WTC11 (cell line): ENCODE measurements around the gene MYO7B. TPM values are rescaled to one million over a fixed set of nuclear protein-coding genes. Genes with fewer than 3 reads are reported as not detected.

Experiments used
- ATAC-seq: fragments of 200-7000 bp; cut with Tn5 transposase; 2 replicates; pipeline ENCODE4 v1.10.0; 2021; ENCODE audit warnings: mild to moderate bottlenecking, moderate library complexity
- CTCF ChIA-PET: fragments of 300-600 bp; sonication (Branson Sonifier 250); formaldehyde crosslinking; loops from one replicate; lab custom pipeline; 2021; ENCODE audit warnings: antibody characterized with exemption; lab: Charles Lee
- POLR2A ChIA-PET: fragments of 350-600 bp; sonication (Branson Sonifier 250); formaldehyde crosslinking; loops from one replicate; lab custom pipeline; 2021; ENCODE audit warnings: antibody characterized with exemption; lab: Charles Lee
- DNase-seq: peaks from one replicate; pipeline ENCODE4 v3.0.0; 2021; ENCODE audit warnings: low spot score
- H3K27ac Mint-ChIP-seq: 2 replicates; pipeline ENCODE4 v1.8.0; 2021; ENCODE audit warnings: mixed read lengths
- H3K27me3 Mint-ChIP-seq: 2 replicates; pipeline ENCODE4 v1.8.0; 2021; ENCODE audit warnings: low read depth, mild to moderate bottlenecking, moderate library complexity, mixed read lengths
- H3K36me3 Mint-ChIP-seq: 2 replicates; pipeline ENCODE4 v1.8.0; 2021; ENCODE audit warnings: mixed read lengths
- H3K4me1 Mint-ChIP-seq: 2 replicates; pipeline ENCODE4 v1.8.0; 2022; ENCODE audit warnings: mixed read lengths
- H3K4me3 Mint-ChIP-seq: 2 replicates; pipeline ENCODE4 v1.8.0; 2021; ENCODE audit warnings: mild to moderate bottlenecking, moderate library complexity, mixed read lengths
- H3K9me3 Mint-ChIP-seq: 2 replicates; pipeline ENCODE4 v1.8.0; 2021; ENCODE audit warnings: mixed read lengths
- ARID4B ChIP-seq: sonication (generic); formaldehyde crosslinking; IDR thresholded peaks from 2 replicates; pipeline ENCODE4 v1.8.0; 2023; ENCODE audit warnings: missing genetic modification reagents, mild to moderate bottlenecking, borderline replicate concordance
- HMGXB4 ChIP-seq: sonication (generic); formaldehyde crosslinking; IDR thresholded peaks from 2 replicates; pipeline ENCODE4 v1.8.1; 2023; ENCODE audit warnings: mild to moderate bottlenecking, moderate library complexity, missing genetic modification reagents
- IRF1 ChIP-seq: sonication (generic); formaldehyde crosslinking; IDR thresholded peaks from 2 replicates; pipeline ENCODE4 v1.8.0; 2023; ENCODE audit warnings: missing genetic modification reagents
- IRF2 ChIP-seq: sonication (generic); formaldehyde crosslinking; IDR thresholded peaks from 2 replicates; pipeline ENCODE4 v1.8.0; 2022; ENCODE audit warnings: low read depth, missing genetic modification reagents, borderline replicate concordance
- MYBL2 ChIP-seq: sonication (generic); formaldehyde crosslinking; IDR thresholded peaks from 2 replicates; pipeline ENCODE4 v1.8.1; 2023; ENCODE audit warnings: mild to moderate bottlenecking, moderate library complexity, missing genetic modification reagents
- NFATC4 ChIP-seq: fragments of 250-450 bp; sonication (Bioruptor Pico); IDR thresholded peaks from 2 replicates; pipeline ENCODE4 v1.9.0; 2021; ENCODE audit warnings: mild to moderate bottlenecking
- TCF7 ChIP-seq: sonication (generic); formaldehyde crosslinking; IDR thresholded peaks from 2 replicates; pipeline ENCODE4 v1.8.0; 2022; ENCODE audit warnings: mild to moderate bottlenecking, low read depth, missing genetic modification reagents, moderate library complexity
- USF1 ChIP-seq: sonication (generic); formaldehyde crosslinking; IDR thresholded peaks from 2 replicates; pipeline ENCODE4 v1.8.0; 2022; ENCODE audit warnings: mild to moderate bottlenecking, missing genetic modification reagents
- ZBTB43 ChIP-seq: sonication (generic); formaldehyde crosslinking; IDR thresholded peaks from 2 replicates; pipeline ENCODE4 v1.8.1; 2023; ENCODE audit warnings: mild to moderate bottlenecking, missing genetic modification reagents
- ZNF219 ChIP-seq: sonication (generic); formaldehyde crosslinking; IDR thresholded peaks from 2 replicates; pipeline ENCODE4 v1.8.0; 2023; ENCODE audit warnings: missing genetic modification reagents, mild to moderate bottlenecking, borderline replicate concordance
- ZNF281 ChIP-seq: sonication (generic); formaldehyde crosslinking; IDR thresholded peaks from 2 replicates; pipeline ENCODE4 v1.8.0; 2023; ENCODE audit warnings: mild to moderate bottlenecking, missing genetic modification reagents
- ZNF423 ChIP-seq: fragments of 250-450 bp; sonication (Bioruptor Pico); IDR thresholded peaks from 2 replicates; pipeline ENCODE4 v2.1.2; 2022; ENCODE audit warnings: mild to moderate bottlenecking, moderate library complexity
- total RNA-seq: library from RNA; stranded (reverse); gene quantifications from 3 replicates; pipeline ENCODE4 v1.2.3, GENCODE V29; 2021
- TF ChIP-seq, protein P1 (sequence below): sonication (generic); formaldehyde crosslinking; IDR thresholded peaks from 2 replicates; pipeline ENCODE4 v1.8.1; 2023; ENCODE audit warnings: mild to moderate bottlenecking, missing genetic modification reagents, borderline replicate concordance
- TF ChIP-seq, protein P2 (sequence below): sonication (generic); formaldehyde crosslinking; IDR thresholded peaks from 2 replicates; pipeline ENCODE4 v1.8.1; 2023; ENCODE audit warnings: mild to moderate bottlenecking, missing genetic modification reagents, moderate library complexity
- TF ChIP-seq, protein P3 (sequence below): sonication (generic); formaldehyde crosslinking; IDR thresholded peaks from 2 replicates; pipeline ENCODE4 v1.8.1; 2022; ENCODE audit warnings: mild to moderate bottlenecking, moderate library complexity, missing genetic modification reagents
- TF ChIP-seq, protein P4 (sequence below): sonication (generic); formaldehyde crosslinking; IDR thresholded peaks from 2 replicates; pipeline ENCODE4 v1.8.1; 2022; ENCODE audit warnings: missing genetic modification reagents, borderline replicate concordance

MYO7B gene
- total RNA-seq, 1 experiment from 2014 or later, result not detected

- no peak for TF ChIP-seq IRF1 (CRISPR knock-in tag)
- TF ChIP-seq, protein P1, sequence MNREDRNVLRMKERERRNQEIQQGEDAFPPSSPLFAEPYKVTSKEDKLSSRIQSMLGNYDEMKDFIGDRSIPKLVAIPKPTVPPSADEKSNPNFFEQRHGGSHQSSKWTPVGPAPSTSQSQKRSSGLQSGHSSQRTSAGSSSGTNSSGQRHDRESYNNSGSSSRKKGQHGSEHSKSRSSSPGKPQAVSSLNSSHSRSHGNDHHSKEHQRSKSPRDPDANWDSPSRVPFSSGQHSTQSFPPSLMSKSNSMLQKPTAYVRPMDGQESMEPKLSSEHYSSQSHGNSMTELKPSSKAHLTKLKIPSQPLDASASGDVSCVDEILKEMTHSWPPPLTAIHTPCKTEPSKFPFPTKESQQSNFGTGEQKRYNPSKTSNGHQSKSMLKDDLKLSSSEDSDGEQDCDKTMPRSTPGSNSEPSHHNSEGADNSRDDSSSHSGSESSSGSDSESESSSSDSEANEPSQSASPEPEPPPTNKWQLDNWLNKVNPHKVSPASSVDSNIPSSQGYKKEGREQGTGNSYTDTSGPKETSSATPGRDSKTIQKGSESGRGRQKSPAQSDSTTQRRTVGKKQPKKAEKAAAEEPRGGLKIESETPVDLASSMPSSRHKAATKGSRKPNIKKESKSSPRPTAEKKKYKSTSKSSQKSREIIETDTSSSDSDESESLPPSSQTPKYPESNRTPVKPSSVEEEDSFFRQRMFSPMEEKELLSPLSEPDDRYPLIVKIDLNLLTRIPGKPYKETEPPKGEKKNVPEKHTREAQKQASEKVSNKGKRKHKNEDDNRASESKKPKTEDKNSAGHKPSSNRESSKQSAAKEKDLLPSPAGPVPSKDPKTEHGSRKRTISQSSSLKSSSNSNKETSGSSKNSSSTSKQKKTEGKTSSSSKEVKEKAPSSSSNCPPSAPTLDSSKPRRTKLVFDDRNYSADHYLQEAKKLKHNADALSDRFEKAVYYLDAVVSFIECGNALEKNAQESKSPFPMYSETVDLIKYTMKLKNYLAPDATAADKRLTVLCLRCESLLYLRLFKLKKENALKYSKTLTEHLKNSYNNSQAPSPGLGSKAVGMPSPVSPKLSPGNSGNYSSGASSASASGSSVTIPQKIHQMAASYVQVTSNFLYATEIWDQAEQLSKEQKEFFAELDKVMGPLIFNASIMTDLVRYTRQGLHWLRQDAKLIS (CRISPR knock-in tag), result no peak
- TF ChIP-seq ZNF281, result no peak
- TF ChIP-seq IRF2 (CRISPR knock-in tag), result no peak
These were observed 38.3 kb downstream of the MYO7B start (continued) for GRCh38 chr2:127573771-127574170.

GRCh38 chr2:127574656-127575055 is 39.2 kb downstream of the MYO7B start:
- Mint-ChIP-seq H3K4me1 (no peaks in the 10 kb centered on the region), H3K9me3 (no peaks in the 10 kb centered on the region), H3K36me3 (no peaks in the 10 kb centered on the region), H3K27me3 (no peaks in the 10 kb centered on the region; the same call in 1 of the 2 replicates), H3K4me3 (no peak overlapping the region), H3K27ac (no peak overlapping the region)
- CTCF ChIA-PET, result no interaction called here
- POLR2A ChIA-PET, result interaction anchor here (0.5 kb wide), 1 partner anchor 232 kb away, joined by 3 read pairs; no protein-coding TSS in a partner anchor
- no peak for ATAC-seq
- no peak for DNase-seq
- TF ChIP-seq MYBL2 (CRISPR knock-in tag), result no peak
- TF ChIP-seq, protein P2, sequence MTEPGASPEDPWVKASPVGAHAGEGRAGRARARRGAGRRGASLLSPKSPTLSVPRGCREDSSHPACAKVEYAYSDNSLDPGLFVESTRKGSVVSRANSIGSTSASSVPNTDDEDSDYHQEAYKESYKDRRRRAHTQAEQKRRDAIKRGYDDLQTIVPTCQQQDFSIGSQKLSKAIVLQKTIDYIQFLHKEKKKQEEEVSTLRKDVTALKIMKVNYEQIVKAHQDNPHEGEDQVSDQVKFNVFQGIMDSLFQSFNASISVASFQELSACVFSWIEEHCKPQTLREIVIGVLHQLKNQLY (CRISPR knock-in tag), result no peak
- TF ChIP-seq ZBTB43 (CRISPR knock-in tag), result no peak
- no peak for TF ChIP-seq HMGXB4
- no peak for TF ChIP-seq TCF7
- TF ChIP-seq, protein P3, sequence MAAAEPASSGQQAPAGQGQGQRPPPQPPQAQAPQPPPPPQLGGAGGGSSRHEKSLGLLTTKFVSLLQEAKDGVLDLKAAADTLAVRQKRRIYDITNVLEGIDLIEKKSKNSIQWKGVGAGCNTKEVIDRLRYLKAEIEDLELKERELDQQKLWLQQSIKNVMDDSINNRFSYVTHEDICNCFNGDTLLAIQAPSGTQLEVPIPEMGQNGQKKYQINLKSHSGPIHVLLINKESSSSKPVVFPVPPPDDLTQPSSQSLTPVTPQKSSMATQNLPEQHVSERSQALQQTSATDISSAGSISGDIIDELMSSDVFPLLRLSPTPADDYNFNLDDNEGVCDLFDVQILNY, result no peak
- no peak for TF ChIP-seq NFATC4 (CRISPR knock-in tag)
- no peak for TF ChIP-seq ARID4B
- TF ChIP-seq ZNF219 (CRISPR knock-in tag), result no peak
- no peak for TF ChIP-seq USF1 (CRISPR knock-in tag)
- no peak for TF ChIP-seq ZNF423 (CRISPR knock-in tag)
- TF ChIP-seq, protein P4, sequence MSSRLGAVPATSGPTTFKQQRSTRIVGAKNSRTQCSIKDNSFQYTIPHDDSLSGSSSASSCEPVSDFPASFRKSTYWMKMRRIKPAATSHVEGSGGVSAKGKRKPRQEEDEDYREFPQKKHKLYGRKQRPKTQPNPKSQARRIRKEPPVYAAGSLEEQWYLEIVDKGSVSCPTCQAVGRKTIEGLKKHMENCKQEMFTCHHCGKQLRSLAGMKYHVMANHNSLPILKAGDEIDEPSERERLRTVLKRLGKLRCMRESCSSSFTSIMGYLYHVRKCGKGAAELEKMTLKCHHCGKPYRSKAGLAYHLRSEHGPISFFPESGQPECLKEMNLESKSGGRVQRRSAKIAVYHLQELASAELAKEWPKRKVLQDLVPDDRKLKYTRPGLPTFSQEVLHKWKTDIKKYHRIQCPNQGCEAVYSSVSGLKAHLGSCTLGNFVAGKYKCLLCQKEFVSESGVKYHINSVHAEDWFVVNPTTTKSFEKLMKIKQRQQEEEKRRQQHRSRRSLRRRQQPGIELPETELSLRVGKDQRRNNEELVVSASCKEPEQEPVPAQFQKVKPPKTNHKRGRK (CRISPR knock-in tag), result no peak
